ENCODE results near the gene NAT8L. TPM values are rescaled to one million over a fixed set of nuclear protein-coding genes. Genes with fewer than 3 reads are reported as not detected.
A peak's percentile ranks its signal among the peaks of the same experiment; 100 is the strongest.
"Not testable (repeated sequence)": the region's sequence is repeated elsewhere in the genome, so short reads cannot be mapped to it uniquely, and the experiment has no call there.

The NAT8L gene
- polyA plus RNA-seq = under 1 TPM in 1 of 2 donors, not detected in 1; 0.02 TPM

DNA sequence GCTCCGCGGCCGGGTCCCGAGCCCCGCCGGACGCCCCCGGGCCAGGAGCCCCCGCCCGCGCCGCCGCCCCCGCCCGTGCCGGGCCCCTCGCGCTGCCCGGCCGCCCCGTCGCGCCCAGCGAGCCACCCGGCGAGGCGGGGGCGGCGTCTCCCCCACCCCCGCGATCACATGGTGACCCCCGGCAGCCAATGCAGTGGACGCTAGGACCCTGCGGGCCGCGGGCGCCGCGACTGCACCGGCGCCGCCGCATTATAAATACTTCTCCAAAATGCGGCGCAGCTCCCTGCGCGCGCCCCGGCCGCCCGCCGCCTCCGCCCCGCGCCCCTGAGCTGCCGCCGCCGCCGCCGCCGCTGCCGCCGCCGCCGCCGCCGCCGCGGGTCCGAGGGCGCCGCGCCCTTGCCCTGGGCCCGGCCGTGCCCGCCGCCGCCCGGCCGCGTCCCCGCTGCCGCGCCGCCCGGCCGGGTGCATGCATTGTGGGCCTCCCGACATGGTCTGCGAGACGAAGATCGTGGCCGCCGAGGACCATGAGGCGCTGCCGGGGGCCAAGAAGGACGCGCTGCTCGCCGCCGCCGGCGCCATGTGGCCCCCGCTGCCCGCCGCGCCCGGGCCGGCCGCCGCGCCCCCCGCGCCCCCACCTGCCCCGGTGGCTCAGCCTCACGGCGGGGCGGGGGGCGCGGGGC is at the start of gene NAT8L:
TSS of gene NAT8L (plus strand) at position 282 of the 680 bp plus-strand sequence. CDS start at position 467, 185 bp downstream.
- Histone ChIP-seq H3K27me3 (ENCODE audit: control insufficient read depth in 1 of 2, insufficient read depth in 2 of 2, low read length in 2 of 2) (peaks cover 0 to 30% of the 10 kb centered on the region in 2 donors), H3K27ac (ENCODE audit: low read depth in 2 of 2, low read length in 1 of 2) (no peak within 1 kb of the TSS), H3K4me1 (ENCODE audit: control insufficient read depth in 2 of 2, insufficient read depth in 2 of 2, low read length in 1 of 2) (peaks cover 3 to 8% of the 10 kb centered on the region in 2 donors), H3K9me3 (ENCODE audit: control insufficient read depth in 2 of 2, insufficient read depth in 1 of 2, low read depth in 1 of 2, low read length in 1 of 2) (no peaks in the 10 kb centered on the region), H3K36me3 (ENCODE audit: control insufficient read depth in 2 of 2, insufficient read depth in 2 of 2, low read length in 1 of 2) (no peaks in the 10 kb centered on the region), H3K4me3 (ENCODE audit: low read depth in 1 of 2, low read length in 2 of 2) (peak within 1 kb of the TSS; percentile 15 to 53)
- WGBS, 2 donors = 0 to 1% methylated on average over 30 to 119 of the region's 119 CpGs

DNA sequence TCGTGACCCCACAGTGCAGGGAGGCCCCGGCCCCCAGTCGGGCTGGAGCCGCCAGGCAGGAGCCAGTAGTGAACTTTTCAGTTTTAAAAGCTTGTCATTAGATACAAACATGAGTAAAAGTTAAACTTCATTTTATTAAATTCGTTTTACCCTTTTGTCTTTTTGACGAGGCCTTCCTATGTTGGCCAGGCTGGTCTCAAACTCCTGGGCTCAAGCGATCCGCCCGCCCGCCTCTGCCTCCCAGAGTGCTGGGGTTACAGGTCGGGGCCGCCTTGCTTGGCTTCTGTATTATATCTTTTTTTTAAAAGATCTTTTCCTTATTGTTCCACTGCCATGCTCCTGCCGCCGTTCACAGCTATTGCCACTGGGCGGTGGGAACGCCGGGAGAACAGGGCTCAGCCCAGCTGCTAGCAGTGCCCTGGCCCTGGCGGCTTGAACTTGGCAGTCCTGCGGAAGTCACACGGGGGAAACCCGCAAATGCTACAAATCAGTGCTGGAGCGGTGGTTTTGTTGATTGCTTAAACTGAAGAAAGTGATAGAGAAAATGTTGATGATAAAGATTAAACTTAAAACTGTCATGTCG is 49.4 kb upstream of the NAT8L start:
- 6 to 7% methylated on average over 23 of the region's 23 CpGs for WGBS, 2 donors
- peak overlapping the region; percentile 93 to 97 for H3K4me3 ChIP-seq (ENCODE audit: low read depth in 1 of 2, low read length in 2 of 2)
- peaks cover 2 to 7% of the 10 kb centered on the region in 2 donors for H3K4me1 ChIP-seq (ENCODE audit: control insufficient read depth in 2 of 2, insufficient read depth in 2 of 2, low read length in 1 of 2)
- H3K36me3 ChIP-seq (ENCODE audit: control insufficient read depth in 2 of 2, insufficient read depth in 2 of 2, low read length in 1 of 2) = no peaks in the 10 kb centered on the region
- H3K9me3 ChIP-seq (ENCODE audit: control insufficient read depth in 2 of 2, insufficient read depth in 1 of 2, low read depth in 1 of 2, low read length in 1 of 2) = no peaks in the 10 kb centered on the region
- H3K27me3 ChIP-seq (ENCODE audit: control insufficient read depth in 1 of 2, insufficient read depth in 2 of 2, low read length in 2 of 2) = no peaks in the 10 kb centered on the region
- H3K27ac ChIP-seq (ENCODE audit: low read depth in 2 of 2, low read length in 1 of 2) = peak overlapping the region; percentile 96 to 99

- H3K36me3 ChIP-seq (ENCODE audit: control insufficient read depth in 2 of 2, insufficient read depth in 2 of 2, low read length in 1 of 2) = no peaks in the 10 kb centered on the region
- no peaks in the 10 kb centered on the region for H3K9me3 ChIP-seq (ENCODE audit: control insufficient read depth in 2 of 2, insufficient read depth in 1 of 2, low read depth in 1 of 2, low read length in 1 of 2)
- no peaks in the 10 kb centered on the region for H3K27me3 ChIP-seq (ENCODE audit: control insufficient read depth in 1 of 2, insufficient read depth in 2 of 2, low read length in 2 of 2)
- H3K27ac ChIP-seq (ENCODE audit: low read depth in 2 of 2, low read length in 1 of 2) = no peak overlapping the region
- H3K4me1 ChIP-seq (ENCODE audit: control insufficient read depth in 2 of 2, insufficient read depth in 2 of 2, low read length in 1 of 2) = peaks cover 2 to 3% of the 10 kb centered on the region in 2 donors
- H3K4me3 ChIP-seq (ENCODE audit: low read depth in 1 of 2, low read length in 2 of 2) = no peak overlapping the region
- 89 to 93% methylated on average over 3 of the region's 3 CpGs for WGBS, 2 donors
Observed at GRCh38 chr4:2011583-2011982, 47.5 kb upstream of the NAT8L start.

DNA sequence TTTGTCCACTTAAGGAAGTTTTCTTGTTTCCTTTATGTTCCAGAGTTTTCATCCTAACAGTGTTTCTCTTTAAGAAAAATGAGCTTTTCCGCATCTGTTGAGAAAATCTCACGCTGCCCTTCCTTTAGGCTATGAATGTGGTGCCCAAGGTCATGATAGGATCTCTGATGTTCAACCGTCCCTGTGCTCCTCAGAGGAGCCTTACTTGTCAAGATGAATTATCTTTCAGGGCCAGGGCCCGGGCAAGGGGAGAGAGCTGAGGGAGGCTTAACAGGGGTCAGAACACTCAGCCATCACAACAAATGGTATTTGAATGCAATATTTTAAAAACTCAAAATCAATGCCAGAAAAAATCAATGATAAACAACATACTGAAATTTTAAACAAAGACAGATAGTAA is 44.1 kb upstream of the NAT8L start:
- Histone ChIP-seq H3K27ac (ENCODE audit: low read depth in 2 of 2, low read length in 1 of 2) (no peak overlapping the region), H3K36me3 (ENCODE audit: control insufficient read depth in 2 of 2, insufficient read depth in 2 of 2, low read length in 1 of 2) (no peaks in the 10 kb centered on the region), H3K4me1 (ENCODE audit: control insufficient read depth in 2 of 2, insufficient read depth in 2 of 2, low read length in 1 of 2) (no peaks in the 10 kb centered on the region), H3K4me3 (ENCODE audit: low read depth in 1 of 2, low read length in 2 of 2) (no peak overlapping the region), H3K27me3 (ENCODE audit: control insufficient read depth in 1 of 2, insufficient read depth in 2 of 2, low read length in 2 of 2) (no peaks in the 10 kb centered on the region), H3K9me3 (ENCODE audit: control insufficient read depth in 2 of 2, insufficient read depth in 1 of 2, low read depth in 1 of 2, low read length in 1 of 2) (no peaks in the 10 kb centered on the region)
- WGBS, 2 donors = 69 to 74% methylated on average over 4 of the region's 4 CpGs

DNA sequence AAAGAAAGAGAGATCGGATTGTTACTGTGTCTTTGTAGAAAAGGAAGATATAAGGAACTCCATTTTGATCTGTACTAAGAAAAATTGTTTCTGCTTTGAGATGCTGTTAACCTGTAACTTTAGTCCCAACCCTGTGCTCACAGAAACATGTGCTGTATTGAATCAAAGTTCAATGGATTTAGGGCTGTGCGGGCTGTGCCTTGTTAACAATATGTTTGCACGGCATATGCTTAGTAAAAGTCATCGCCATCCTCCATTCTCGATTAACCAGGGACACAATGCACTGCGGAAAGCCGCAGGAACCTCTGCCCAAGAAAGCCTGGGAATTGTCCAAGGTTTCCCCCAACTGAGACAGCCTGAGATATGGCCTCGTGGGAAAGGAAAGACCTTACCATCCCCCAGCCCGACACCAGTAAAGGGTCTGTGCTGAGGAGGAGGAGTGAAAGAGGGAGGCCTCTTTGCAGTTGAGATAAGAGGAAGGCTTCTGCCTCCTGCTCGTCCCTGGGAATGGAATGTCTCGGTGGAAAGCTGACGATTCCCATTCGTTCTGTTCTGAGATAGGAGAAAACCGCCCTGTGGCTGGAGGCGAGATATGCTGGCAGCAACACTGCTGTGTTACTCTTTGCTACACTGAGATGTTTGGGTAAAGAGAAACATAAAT is 37.6 kb upstream of the NAT8L start:
- not testable (repeated sequence) for H3K4me1 ChIP-seq (ENCODE audit: control insufficient read depth in 2 of 2, insufficient read depth in 2 of 2, low read length in 1 of 2); H3K4me3 ChIP-seq (ENCODE audit: low read depth in 1 of 2, low read length in 2 of 2); H3K36me3 ChIP-seq (ENCODE audit: control insufficient read depth in 2 of 2, insufficient read depth in 2 of 2, low read length in 1 of 2); H3K27ac ChIP-seq (ENCODE audit: low read depth in 2 of 2, low read length in 1 of 2); H3K9me3 ChIP-seq (ENCODE audit: control insufficient read depth in 2 of 2, insufficient read depth in 1 of 2, low read depth in 1 of 2, low read length in 1 of 2); H3K27me3 ChIP-seq (ENCODE audit: control insufficient read depth in 1 of 2, insufficient read depth in 2 of 2, low read length in 2 of 2)
- WGBS, 2 donors = 33 to 38% methylated on average over 15 of the region's 15 CpGs

- Histone ChIP-seq H3K9me3 (ENCODE audit: control insufficient read depth in 2 of 2, insufficient read depth in 1 of 2, low read depth in 1 of 2, low read length in 1 of 2) (no peaks in the 10 kb centered on the region), H3K36me3 (ENCODE audit: control insufficient read depth in 2 of 2, insufficient read depth in 2 of 2, low read length in 1 of 2) (no peaks in the 10 kb centered on the region), H3K4me3 (ENCODE audit: low read depth in 1 of 2, low read length in 2 of 2) (no peak overlapping the region), H3K27me3 (ENCODE audit: control insufficient read depth in 1 of 2, insufficient read depth in 2 of 2, low read length in 2 of 2) (peaks cover 0 to 4% of the 10 kb centered on the region in 2 donors), H3K27ac (ENCODE audit: low read depth in 2 of 2, low read length in 1 of 2) (no peak overlapping the region), H3K4me1 (ENCODE audit: control insufficient read depth in 2 of 2, insufficient read depth in 2 of 2, low read length in 1 of 2) (no peaks in the 10 kb centered on the region)
Observed at GRCh38 chr4:2024683-2025082, 34.4 kb upstream of the NAT8L start.

DNA sequence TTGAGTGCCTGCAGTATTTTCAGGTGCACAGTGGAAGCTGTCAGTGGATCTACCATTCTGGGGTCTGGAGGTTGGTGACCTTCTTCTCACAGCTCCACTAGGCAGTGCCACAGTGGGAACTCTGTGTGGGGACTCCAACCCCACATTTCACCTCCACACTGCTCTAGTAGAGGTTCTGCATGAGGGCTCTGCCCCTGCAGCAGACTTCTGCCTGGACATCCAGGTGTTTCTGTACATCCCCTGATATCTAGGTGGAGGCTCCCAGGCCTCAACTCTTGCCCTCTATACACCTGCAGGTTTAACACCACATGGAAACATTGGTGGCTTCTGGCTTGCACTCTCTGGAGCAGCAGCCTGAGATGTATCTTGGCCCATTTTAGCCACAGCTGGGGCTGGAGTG is 33.3 kb upstream of the NAT8L start:
- H3K4me1 ChIP-seq (ENCODE audit: control insufficient read depth in 2 of 2, insufficient read depth in 2 of 2, low read length in 1 of 2) = no peaks in the 10 kb centered on the region

GRCh38 chr4:2027120-2027519 is 32.0 kb upstream of the NAT8L start:
- not testable (repeated sequence) for H3K9me3 ChIP-seq (ENCODE audit: control insufficient read depth in 2 of 2, insufficient read depth in 1 of 2, low read depth in 1 of 2, low read length in 1 of 2); H3K36me3 ChIP-seq (ENCODE audit: control insufficient read depth in 2 of 2, insufficient read depth in 2 of 2, low read length in 1 of 2); H3K4me1 ChIP-seq (ENCODE audit: control insufficient read depth in 2 of 2, insufficient read depth in 2 of 2, low read length in 1 of 2); H3K27me3 ChIP-seq (ENCODE audit: control insufficient read depth in 1 of 2, insufficient read depth in 2 of 2, low read length in 2 of 2); H3K4me3 ChIP-seq (ENCODE audit: low read depth in 1 of 2, low read length in 2 of 2); H3K27ac ChIP-seq (ENCODE audit: low read depth in 2 of 2, low read length in 1 of 2)
- WGBS, 2 donors = 76 to 81% methylated on average over 4 of the region's 4 CpGs

More for the DNA sequence above, 33.3 kb upstream of the NAT8L start:
- Histone ChIP-seq H3K9me3 (ENCODE audit: control insufficient read depth in 2 of 2, insufficient read depth in 1 of 2, low read depth in 1 of 2, low read length in 1 of 2) (no peaks in the 10 kb centered on the region), H3K4me3 (ENCODE audit: low read depth in 1 of 2, low read length in 2 of 2) (no peak overlapping the region), H3K27ac (ENCODE audit: low read depth in 2 of 2, low read length in 1 of 2) (no peak overlapping the region), H3K36me3 (ENCODE audit: control insufficient read depth in 2 of 2, insufficient read depth in 2 of 2, low read length in 1 of 2) (no peaks in the 10 kb centered on the region), H3K27me3 (ENCODE audit: control insufficient read depth in 1 of 2, insufficient read depth in 2 of 2, low read length in 2 of 2) (peaks cover 0 to 4% of the 10 kb centered on the region in 2 donors)

DNA sequence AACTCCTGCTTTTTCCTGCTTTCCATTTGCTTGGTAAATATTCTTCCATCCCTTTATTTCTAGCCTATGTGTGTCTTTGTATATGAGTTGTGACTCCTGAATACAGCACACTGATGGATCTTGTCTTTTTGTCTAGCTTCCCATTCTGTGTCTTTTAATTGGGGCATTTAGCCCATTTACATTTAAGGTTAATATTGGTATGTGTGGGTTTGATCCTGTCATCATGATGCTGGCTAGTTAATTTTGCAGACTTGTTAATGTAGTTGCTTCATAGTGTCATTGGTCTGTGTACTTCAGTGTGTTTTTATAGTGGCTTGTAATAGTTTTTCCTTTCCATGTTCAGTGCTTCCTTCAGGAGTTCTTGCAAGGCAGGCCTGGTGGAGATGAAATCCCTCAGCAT is 28.0 kb upstream of the NAT8L start:
- not testable (repeated sequence) for H3K27ac ChIP-seq (ENCODE audit: low read depth in 2 of 2, low read length in 1 of 2); H3K27me3 ChIP-seq (ENCODE audit: control insufficient read depth in 1 of 2, insufficient read depth in 2 of 2, low read length in 2 of 2); H3K4me1 ChIP-seq (ENCODE audit: control insufficient read depth in 2 of 2, insufficient read depth in 2 of 2, low read length in 1 of 2); H3K9me3 ChIP-seq (ENCODE audit: control insufficient read depth in 2 of 2, insufficient read depth in 1 of 2, low read depth in 1 of 2, low read length in 1 of 2); H3K4me3 ChIP-seq (ENCODE audit: low read depth in 1 of 2, low read length in 2 of 2); H3K36me3 ChIP-seq (ENCODE audit: control insufficient read depth in 2 of 2, insufficient read depth in 2 of 2, low read length in 1 of 2)

DNA sequence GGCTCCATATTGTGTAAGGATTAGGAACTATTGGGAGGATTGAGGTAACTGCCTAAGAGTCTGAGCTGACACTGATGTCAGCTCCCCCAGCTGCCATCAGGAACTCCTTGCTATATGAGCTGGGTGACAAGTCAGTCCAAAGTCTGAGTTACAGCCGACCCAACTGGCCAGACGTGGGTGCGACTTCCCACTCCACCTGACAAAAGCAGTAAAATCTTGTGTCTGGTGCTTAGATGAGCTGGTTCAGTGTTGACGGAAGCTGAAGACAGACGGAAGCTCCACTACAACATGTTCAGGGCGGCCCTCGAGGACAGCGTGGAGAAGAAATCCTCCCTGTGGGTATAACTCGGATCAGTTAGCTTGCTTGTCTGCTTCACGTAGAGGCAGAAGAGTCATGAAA is 22.8 kb upstream of the NAT8L start:
- H3K27me3 ChIP-seq (ENCODE audit: control insufficient read depth in 1 of 2, insufficient read depth in 2 of 2, low read length in 2 of 2) = peaks cover 0 to 11% of the 10 kb centered on the region in 2 donors
- peaks cover 0 to 2% of the 10 kb centered on the region in 2 donors for H3K4me1 ChIP-seq (ENCODE audit: control insufficient read depth in 2 of 2, insufficient read depth in 2 of 2, low read length in 1 of 2)
- 82 to 90% methylated on average over 10 of the region's 10 CpGs for WGBS, 2 donors
- no peak overlapping the region for H3K4me3 ChIP-seq (ENCODE audit: low read depth in 1 of 2, low read length in 2 of 2)
- no peaks in the 10 kb centered on the region for H3K9me3 ChIP-seq (ENCODE audit: control insufficient read depth in 2 of 2, insufficient read depth in 1 of 2, low read depth in 1 of 2, low read length in 1 of 2)
- no peak overlapping the region for H3K27ac ChIP-seq (ENCODE audit: low read depth in 2 of 2, low read length in 1 of 2)
- H3K36me3 ChIP-seq (ENCODE audit: control insufficient read depth in 2 of 2, insufficient read depth in 2 of 2, low read length in 1 of 2) = no peaks in the 10 kb centered on the region
